BJ (cell line): Measurements from ENCODE around the gene CFAP46. TPM values are rescaled to one million over a fixed set of nuclear protein-coding genes. Genes with fewer than 3 reads are reported as not detected.
"Not testable (repeated sequence)": the region's sequence is repeated elsewhere in the genome, so short reads cannot be mapped to it uniquely, and the experiment has no call there.

ENCODE experiments used
- CTCF ChIA-PET: fragments of 350-600 bp; formaldehyde crosslinking; extraction: SDS; loops from one replicate; lab custom pipeline; 2021; ENCODE audit warnings: antibody characterized with exemption, inconsistent platforms; lab: Yijun Ruan, JAX
- POLR2A ChIA-PET: fragments of 300-600 bp; sonication (Branson Sonifier 250); formaldehyde crosslinking; extraction: SDS; loops from one replicate; lab custom pipeline; 2021; ENCODE audit warnings: antibody characterized with exemption; lab: Charles Lee
- DNase-seq: peaks from one replicate; pipeline ENCODE4 v3.0.0-alpha.2; 2011; ENCODE audit warnings: low read depth
- H3K27me3 ChIP-seq: 2 replicates; pipeline ENCODE4 v1.6.0; 2011; ENCODE audit warnings: low read length; ENCODE audit not compliant: control insufficient read depth, insufficient read depth
- H3K36me3 ChIP-seq: 2 replicates; pipeline ENCODE4 v1.5.1; 2011; ENCODE audit warnings: low read length; ENCODE audit not compliant: control insufficient read depth, insufficient read depth
- H3K4me3 ChIP-seq: 2 replicates; pipeline ENCODE4 v1.5.1; 2011; ENCODE audit warnings: low read depth, mild to moderate bottlenecking, control low read depth, low read length
- polyA plus RNA-seq: library from polyadenylated mRNA; depleted of rRNA; stranded (reverse); fragments of >200 nt; gene quantifications from 2 replicates; pipeline ENCODE4 v1.2.3, GENCODE V29; 2011
- TF ChIP-seq, protein P1 (sequence below): IDR thresholded peaks from 2 replicates; pipeline ENCODE4 v1.5.1; 2011; ENCODE audit warnings: low read depth, mild to moderate bottlenecking, control low read depth, inconsistent platforms, low read length, moderate library complexity; ENCODE audit not compliant: insufficient read depth

Gene CFAP46
- polyA plus RNA-seq, 1 experiment = 1.8 TPM

GRCh38 chr10:132776821-132777220 is 165.5 kb downstream of the CFAP46 start:
- POLR2A ChIA-PET = no interaction called here
- H3K4me3 ChIP-seq = no peak overlapping the region
- no peak for DNase-seq

DNA sequence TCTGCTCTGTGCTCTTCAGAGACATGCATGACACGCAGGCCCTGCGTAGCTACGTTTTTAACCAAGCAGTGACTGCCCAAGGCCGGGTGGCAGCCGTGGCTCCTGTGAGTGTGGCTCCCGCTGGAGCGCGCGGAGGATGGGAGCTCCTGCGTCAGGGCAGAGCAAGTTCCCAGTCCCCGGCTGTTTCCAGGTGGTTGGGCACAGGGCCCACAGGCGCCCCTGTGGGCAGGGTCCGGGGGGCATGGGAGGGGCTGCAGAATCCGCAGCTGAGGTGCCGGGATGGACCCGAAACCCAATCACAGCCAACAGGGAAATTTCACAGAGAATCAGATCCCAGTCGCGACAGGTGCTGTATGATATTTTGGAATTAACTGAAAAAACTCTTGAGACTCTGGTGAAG is 166.2 kb downstream of the CFAP46 start:
- POLR2A ChIA-PET = no interaction called here
- H3K4me3 ChIP-seq = no peak overlapping the region
- TF ChIP-seq, protein P1, sequence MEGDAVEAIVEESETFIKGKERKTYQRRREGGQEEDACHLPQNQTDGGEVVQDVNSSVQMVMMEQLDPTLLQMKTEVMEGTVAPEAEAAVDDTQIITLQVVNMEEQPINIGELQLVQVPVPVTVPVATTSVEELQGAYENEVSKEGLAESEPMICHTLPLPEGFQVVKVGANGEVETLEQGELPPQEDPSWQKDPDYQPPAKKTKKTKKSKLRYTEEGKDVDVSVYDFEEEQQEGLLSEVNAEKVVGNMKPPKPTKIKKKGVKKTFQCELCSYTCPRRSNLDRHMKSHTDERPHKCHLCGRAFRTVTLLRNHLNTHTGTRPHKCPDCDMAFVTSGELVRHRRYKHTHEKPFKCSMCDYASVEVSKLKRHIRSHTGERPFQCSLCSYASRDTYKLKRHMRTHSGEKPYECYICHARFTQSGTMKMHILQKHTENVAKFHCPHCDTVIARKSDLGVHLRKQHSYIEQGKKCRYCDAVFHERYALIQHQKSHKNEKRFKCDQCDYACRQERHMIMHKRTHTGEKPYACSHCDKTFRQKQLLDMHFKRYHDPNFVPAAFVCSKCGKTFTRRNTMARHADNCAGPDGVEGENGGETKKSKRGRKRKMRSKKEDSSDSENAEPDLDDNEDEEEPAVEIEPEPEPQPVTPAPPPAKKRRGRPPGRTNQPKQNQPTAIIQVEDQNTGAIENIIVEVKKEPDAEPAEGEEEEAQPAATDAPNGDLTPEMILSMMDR = no peak
- H3K27me3 ChIP-seq = no peaks in the 10 kb centered on the region
- CTCF ChIA-PET = no interaction called here
- no peak for DNase-seq
- H3K36me3 ChIP-seq = peaks cover 17% of the 10 kb centered on the region

More at GRCh38 chr10:132776821-132777220, 165.5 kb downstream of the CFAP46 start:
- Histone ChIP-seq H3K36me3 (peaks cover 19% of the 10 kb centered on the region), H3K27me3 (no peaks in the 10 kb centered on the region)
- CTCF ChIA-PET = no interaction called here
- TF ChIP-seq, protein P1 = no peak

DNA sequence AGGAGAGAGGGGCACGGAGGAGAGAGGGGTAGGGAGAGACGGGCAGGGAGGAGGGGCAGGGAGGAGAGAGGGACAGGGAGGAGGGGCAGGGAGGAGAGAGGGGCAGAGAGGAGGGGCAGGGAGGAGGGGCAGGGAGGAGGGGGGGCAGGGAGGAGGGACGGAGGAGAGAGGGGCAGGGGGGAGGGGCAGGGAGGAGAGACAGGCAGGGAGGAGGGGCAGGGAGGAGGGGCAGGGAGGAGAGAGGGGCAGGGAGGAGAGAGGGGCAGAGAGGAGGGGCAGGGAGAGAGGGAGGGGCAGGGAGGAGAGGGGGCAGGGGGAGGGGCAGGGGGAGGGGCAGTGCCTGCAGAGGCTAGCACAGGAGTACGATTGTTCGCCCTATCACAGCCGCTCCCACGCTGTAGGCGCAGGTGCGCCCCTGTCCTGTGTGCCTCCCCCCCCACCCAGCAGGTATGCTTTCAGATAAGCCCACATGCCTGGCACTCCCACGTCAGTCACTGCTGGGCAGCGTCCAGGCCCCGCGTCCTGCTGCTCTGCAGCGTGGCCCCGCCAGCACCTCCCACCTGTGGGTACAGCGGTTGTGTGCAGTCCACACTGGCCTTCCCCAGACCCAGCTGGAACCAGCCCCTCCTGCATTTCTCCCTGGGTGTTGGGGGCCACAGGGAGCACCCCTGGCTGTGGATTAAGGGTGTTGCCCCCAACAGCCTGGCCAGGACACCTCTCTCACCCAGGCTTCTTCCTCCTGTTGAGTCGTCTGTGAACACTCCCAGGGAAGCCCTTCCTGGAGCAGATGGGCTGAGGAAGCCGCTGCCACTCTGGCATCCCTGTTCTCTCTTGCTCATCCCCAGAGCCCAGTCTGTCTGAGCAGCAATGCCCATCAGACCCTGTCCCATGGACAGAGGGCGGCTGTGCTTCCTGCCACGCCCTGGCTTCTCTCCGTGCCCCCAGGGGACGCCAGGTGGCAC is 167.2 kb downstream of the CFAP46 start:
- CTCF ChIA-PET = no interaction called here
- no peak for DNase-seq

DNA sequence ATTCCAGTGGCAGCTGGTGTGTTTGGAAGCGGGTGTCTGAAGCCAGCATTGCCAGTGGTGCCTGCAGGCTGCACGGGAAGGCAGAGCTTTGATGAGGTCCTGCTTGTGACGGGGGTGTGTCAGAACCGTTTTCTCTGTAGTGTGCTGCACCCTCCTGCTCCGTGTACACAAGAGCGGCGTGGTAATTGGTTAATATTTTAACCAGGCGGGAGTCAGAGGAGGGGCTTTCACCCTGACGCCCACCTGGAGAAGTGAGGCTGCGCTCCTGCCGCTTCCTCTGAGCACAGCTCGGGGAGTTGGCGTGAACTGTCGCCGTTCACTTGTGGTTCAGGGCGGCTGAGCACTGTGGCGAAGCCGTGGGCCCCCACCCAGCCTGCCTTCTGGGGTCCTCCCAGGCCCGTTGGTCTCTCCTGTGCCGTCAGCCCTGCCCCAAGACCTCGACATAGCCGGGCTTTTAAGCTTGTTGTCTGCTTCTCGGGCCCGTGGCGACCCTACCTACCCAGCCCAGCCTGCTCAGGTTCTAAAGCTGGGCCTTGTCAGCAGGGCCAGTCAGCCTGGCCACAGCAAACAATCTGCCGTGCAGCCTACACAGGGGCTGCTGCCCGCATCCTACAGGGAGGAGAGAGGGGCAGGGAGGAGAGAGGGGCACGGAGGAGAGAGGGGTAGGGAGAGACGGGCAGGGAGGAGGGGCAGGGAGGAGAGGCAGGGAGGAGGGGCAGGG is 168.0 kb downstream of the CFAP46 start:
- TF ChIP-seq, protein P1 = no peak
- ChIA-PET CTCF (no interaction called here), POLR2A (no interaction called here)
- Histone ChIP-seq H3K27me3 (no peaks in the 10 kb centered on the region), H3K36me3 (peaks cover 19% of the 10 kb centered on the region), H3K4me3 (no peak overlapping the region)
- no peak for DNase-seq

More for the DNA sequence above, 167.2 kb downstream of the CFAP46 start:
- Histone ChIP-seq H3K4me3 (no peak overlapping the region), H3K27me3 (no peaks in the 10 kb centered on the region), H3K36me3 (peaks cover 18% of the 10 kb centered on the region)
- POLR2A ChIA-PET = no interaction called here
- TF ChIP-seq, protein P1 = no peak

DNA sequence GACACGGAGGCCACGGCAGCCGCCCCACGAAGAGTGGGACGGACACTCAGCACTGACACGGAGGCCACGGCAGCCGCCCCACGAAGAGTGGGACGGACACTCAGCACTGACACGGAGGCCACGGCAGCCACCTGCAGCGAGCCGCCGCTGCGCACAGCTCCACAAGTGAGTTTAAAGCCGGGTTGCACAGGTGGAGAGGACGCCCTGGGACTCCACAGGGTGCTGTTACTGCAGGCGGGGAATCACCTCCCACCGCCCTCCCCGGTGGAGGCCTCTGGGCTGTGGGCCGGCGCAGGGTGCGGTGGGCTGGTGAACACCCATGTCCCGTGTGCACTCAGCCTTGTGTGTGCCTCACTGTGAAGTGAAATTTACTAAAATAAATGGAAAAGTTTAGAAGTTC is 169.6 kb downstream of the CFAP46 start:
- H3K4me3 ChIP-seq, POLR2A ChIA-PET, DNase-seq, CTCF ChIA-PET, H3K27me3 ChIP-seq: not testable (repeated sequence)
- H3K36me3 ChIP-seq = peaks cover 13% of the 10 kb centered on the region
